ENCODE data around the gene C17orf67. TPM values are rescaled to one million over a fixed set of nuclear protein-coding genes. Genes with fewer than 3 reads are reported as not detected.

The C17orf67 gene
- polyA plus RNA-seq, 1 donor (not counting 4 experiments of a cell fraction or from before 2014, with no cell fraction given): 0.46 TPM

DNA sequence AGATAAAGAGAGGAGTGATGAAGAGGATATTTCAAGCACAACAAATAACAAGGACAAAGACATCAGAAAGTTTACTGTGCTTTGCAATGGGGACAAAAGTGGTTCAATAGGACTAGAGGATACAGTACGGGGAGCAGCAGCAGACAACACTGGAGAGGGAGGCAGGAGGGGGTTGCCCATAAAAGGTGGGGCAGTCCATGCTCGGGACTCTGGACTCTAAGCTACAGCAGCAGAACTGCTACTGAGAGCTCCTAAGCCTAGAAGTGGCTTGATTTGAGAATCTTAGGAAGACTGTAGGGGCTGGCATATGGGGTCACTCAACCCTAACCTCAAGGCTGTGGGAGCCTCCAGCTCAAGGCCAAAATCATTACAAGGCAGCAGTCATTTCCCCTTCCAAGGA, 62.2 kb downstream of the C17orf67 start:
- H3K36me3 ChIP-seq (ENCODE audit: control insufficient read depth in 2 of 2, extremely low read depth in 1 of 2, insufficient read depth in 2 of 2, low read length in 2 of 2): no peaks in the 10 kb centered on the region
- no peak overlapping the region for H3K4me2 ChIP-seq (ENCODE audit: control insufficient read depth, extremely low read depth, insufficient read depth, low read depth, low read length)
- H3K79me2 ChIP-seq (ENCODE audit: control insufficient read depth, insufficient read depth, low read length): no peaks in the 10 kb centered on the region
- no peaks in the 10 kb centered on the region for H3K9me3 ChIP-seq (ENCODE audit: control insufficient read depth, low read depth, low read length)
- H3K9me1 ChIP-seq (ENCODE audit: control insufficient read depth, extremely low read depth, insufficient read depth, low read length): no peaks in the 10 kb centered on the region
- dilution Hi-C loops (cut with MboI; ENCODE audit: extremely low pct_ligation_motif_present, low sequenced_read_pairs): no loop called here
- no peak overlapping the region for H3K27ac ChIP-seq (ENCODE audit: control insufficient read depth, insufficient read depth, low read length)
- TF ChIP-seq, protein P1, sequence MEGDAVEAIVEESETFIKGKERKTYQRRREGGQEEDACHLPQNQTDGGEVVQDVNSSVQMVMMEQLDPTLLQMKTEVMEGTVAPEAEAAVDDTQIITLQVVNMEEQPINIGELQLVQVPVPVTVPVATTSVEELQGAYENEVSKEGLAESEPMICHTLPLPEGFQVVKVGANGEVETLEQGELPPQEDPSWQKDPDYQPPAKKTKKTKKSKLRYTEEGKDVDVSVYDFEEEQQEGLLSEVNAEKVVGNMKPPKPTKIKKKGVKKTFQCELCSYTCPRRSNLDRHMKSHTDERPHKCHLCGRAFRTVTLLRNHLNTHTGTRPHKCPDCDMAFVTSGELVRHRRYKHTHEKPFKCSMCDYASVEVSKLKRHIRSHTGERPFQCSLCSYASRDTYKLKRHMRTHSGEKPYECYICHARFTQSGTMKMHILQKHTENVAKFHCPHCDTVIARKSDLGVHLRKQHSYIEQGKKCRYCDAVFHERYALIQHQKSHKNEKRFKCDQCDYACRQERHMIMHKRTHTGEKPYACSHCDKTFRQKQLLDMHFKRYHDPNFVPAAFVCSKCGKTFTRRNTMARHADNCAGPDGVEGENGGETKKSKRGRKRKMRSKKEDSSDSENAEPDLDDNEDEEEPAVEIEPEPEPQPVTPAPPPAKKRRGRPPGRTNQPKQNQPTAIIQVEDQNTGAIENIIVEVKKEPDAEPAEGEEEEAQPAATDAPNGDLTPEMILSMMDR (optimal IDR thresholded peaks at IDR 0.05 in 1 of 3, IDR thresholded peaks at IDR 0.05 in 1 of 3, conservative IDR thresholded peaks at IDR 0.05 in 1 of 3; ENCODE audit: extremely low read depth in 1 of 3, insufficient read depth in 2 of 3, low read length in 3 of 3): no peak
- no peak for TF ChIP-seq EZH2 (IDR thresholded peaks at IDR 0.05; ENCODE audit: low read length)
- no peak overlapping the region for H3K4me3 ChIP-seq (ENCODE audit: control insufficient read depth in 2 of 3, extremely low read depth in 1 of 3, insufficient read depth in 2 of 3, low read depth in 1 of 3, low read length in 3 of 3)
- no peak for DNase-seq (ENCODE audit: low read depth, low spot score)
- H3K4me1 ChIP-seq (ENCODE audit: control insufficient read depth, extremely low read depth, insufficient read depth, low read length): no peaks in the 10 kb centered on the region
- H3K27me3 ChIP-seq (ENCODE audit: control insufficient read depth, extremely low read depth, insufficient read depth, low read length): peaks cover 9% of the 10 kb centered on the region
- no peaks in the 10 kb centered on the region for H4K20me1 ChIP-seq (ENCODE audit: control insufficient read depth, extremely low read depth, insufficient read depth, low read length)
- H2AFZ ChIP-seq (ENCODE audit: control insufficient read depth, low read length): no peak overlapping the region
- no peak for FAIRE-seq
- no peak overlapping the region for H3K9ac ChIP-seq (ENCODE audit: control insufficient read depth, extremely low read depth, insufficient read depth, low read length)

DNA sequence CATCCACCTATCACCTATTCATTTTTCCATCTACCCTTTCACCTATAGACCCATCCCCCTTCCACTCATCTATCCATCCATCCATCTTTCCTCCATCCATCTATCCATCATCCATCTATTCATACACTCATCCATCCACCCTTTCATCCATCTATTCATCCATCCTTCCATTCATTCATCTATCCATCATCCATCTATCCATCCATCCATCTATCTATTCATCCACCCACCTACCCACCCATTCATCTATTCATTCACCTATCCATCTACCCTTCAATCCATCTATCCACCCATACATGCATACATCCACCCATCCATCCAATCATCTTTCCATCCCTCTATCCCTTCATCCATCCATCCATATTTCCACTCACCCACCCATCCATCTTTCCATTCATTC, 63.3 kb downstream of the C17orf67 start:
- dilution Hi-C loops (cut with MboI; ENCODE audit: extremely low pct_ligation_motif_present, low sequenced_read_pairs): no loop called here
- no peak for TF ChIP-seq EZH2 (IDR thresholded peaks at IDR 0.05; ENCODE audit: low read length)
- TF ChIP-seq, protein P1 (optimal IDR thresholded peaks at IDR 0.05 in 1 of 3, IDR thresholded peaks at IDR 0.05 in 1 of 3, conservative IDR thresholded peaks at IDR 0.05 in 1 of 3; ENCODE audit: extremely low read depth in 1 of 3, insufficient read depth in 2 of 3, low read length in 3 of 3): no peak

More for the DNA sequence above, 63.3 kb downstream of the C17orf67 start:
- no peak overlapping the region for H2AFZ ChIP-seq (ENCODE audit: control insufficient read depth, low read length)
- no peaks in the 10 kb centered on the region for H3K9me3 ChIP-seq (ENCODE audit: control insufficient read depth, low read depth, low read length)
- no peaks in the 10 kb centered on the region for H3K4me1 ChIP-seq (ENCODE audit: control insufficient read depth, extremely low read depth, insufficient read depth, low read length)
- peaks cover 15% of the 10 kb centered on the region for H3K27me3 ChIP-seq (ENCODE audit: control insufficient read depth, extremely low read depth, insufficient read depth, low read length)
- DNase-seq (ENCODE audit: low read depth, low spot score) (no peak), FAIRE-seq (no peak)
- no peaks in the 10 kb centered on the region for H3K9me1 ChIP-seq (ENCODE audit: control insufficient read depth, extremely low read depth, insufficient read depth, low read length)
- H3K27ac ChIP-seq (ENCODE audit: control insufficient read depth, insufficient read depth, low read length): no peak overlapping the region
- H3K9ac ChIP-seq (ENCODE audit: control insufficient read depth, extremely low read depth, insufficient read depth, low read length): no peak overlapping the region
- H3K4me2 ChIP-seq (ENCODE audit: control insufficient read depth, extremely low read depth, insufficient read depth, low read depth, low read length): no peak overlapping the region
- no peaks in the 10 kb centered on the region for H4K20me1 ChIP-seq (ENCODE audit: control insufficient read depth, extremely low read depth, insufficient read depth, low read length)
- no peaks in the 10 kb centered on the region for H3K36me3 ChIP-seq (ENCODE audit: control insufficient read depth in 2 of 2, extremely low read depth in 1 of 2, insufficient read depth in 2 of 2, low read length in 2 of 2)
- no peak overlapping the region for H3K4me3 ChIP-seq (ENCODE audit: control insufficient read depth in 2 of 3, extremely low read depth in 1 of 3, insufficient read depth in 2 of 3, low read depth in 1 of 3, low read length in 3 of 3)
- H3K79me2 ChIP-seq (ENCODE audit: control insufficient read depth, insufficient read depth, low read length): no peaks in the 10 kb centered on the region

All from keratinocyte (primary cell).